NCI-H82 (cell line): ENCODE data around the gene ZNF790.

Source experiments
- DNase-seq: peaks from one replicate; lab custom pipeline; 2025; lab: John Stamatoyannopoulos, UW

The ZNF790 gene

GRCh38 chr19:36837906-36838783 is at the start of gene ZNF790:
ZNF790 (minus strand) TSS chr19:36838387; CDS start chr19:36825619, 12,768 bp downstream.
- DNase-seq, result peak; percentile 96

GRCh38 chr19:36876993-36877938 is 39.1 kb upstream of the ZNF790 start:
- DNase-seq, result no peak

GRCh38 chr19:36851898-36852297 is 13.7 kb upstream of the ZNF790 start:
- DNase-seq, result no peak

- DNase-seq, result peak; percentile 99
Observed at GRCh38 chr19:36850559-36851442, 12.6 kb upstream of the ZNF790 start, which contains the start of gene ZNF345. ZNF345 (plus strand) TSS chr19:36850876; CDS start chr19:36876831, 25,955 bp downstream.

GRCh38 chr19:36849701-36850558 is 11.7 kb upstream of the ZNF790 start:
- DNase-seq, result peak; percentile 95

- no peak for DNase-seq
Observed at GRCh38 chr19:36847968-36848367, 9.8 kb upstream of the ZNF790 start.

- no peak for DNase-seq
Observed at GRCh38 chr19:36838784-36839324, 667 bp upstream of the ZNF790 start.

GRCh38 chr19:36837176-36837905 is 846 bp downstream of the ZNF790 start:
- DNase-seq, result peak; percentile 47

GRCh38 chr19:36833430-36833829 is 4.8 kb downstream of the ZNF790 start:
- DNase-seq, result no peak

- no peak for DNase-seq
Observed at GRCh38 chr19:36821758-36822157, 16.4 kb downstream of the ZNF790 start.

- DNase-seq, result no peak
Observed at GRCh38 chr19:36819130-36819630, 19.0 kb downstream of the ZNF790 start.

- DNase-seq, result no peak
Observed at GRCh38 chr19:36807029-36807428, 31.2 kb downstream of the ZNF790 start.

GRCh38 chr19:36805364-36805763 is 32.8 kb downstream of the ZNF790 start:
- DNase-seq, result no peak

GRCh38 chr19:36797786-36798108 is 40.4 kb downstream of the ZNF790 start:
- DNase-seq, result no peak

- DNase-seq, result no peak
Observed at GRCh38 chr19:36796714-36796992, 41.5 kb downstream of the ZNF790 start.

- peak; percentile 64 for DNase-seq
Observed at GRCh38 chr19:36791420-36792141, 46.6 kb downstream of the ZNF790 start.

GRCh38 chr19:36775768-36776167 is 62.4 kb downstream of the ZNF790 start:
- DNase-seq, result no peak

GRCh38 chr19:36773223-36773579 is 65.0 kb downstream of the ZNF790 start:
- DNase-seq, result no peak
